ENCODE measurements around the gene ATP1B4.

Gene ATP1B4

GRCh38 chrX:120378570-120378969, 16.7 kb downstream of the ATP1B4 start:
- Histone ChIP-seq H3K36me3 (ENCODE audit: control insufficient read depth, insufficient read depth, low read length) (no peaks in the 10 kb centered on the region), H3K4me2 (ENCODE audit: low read length) (no peak overlapping the region)

DNA sequence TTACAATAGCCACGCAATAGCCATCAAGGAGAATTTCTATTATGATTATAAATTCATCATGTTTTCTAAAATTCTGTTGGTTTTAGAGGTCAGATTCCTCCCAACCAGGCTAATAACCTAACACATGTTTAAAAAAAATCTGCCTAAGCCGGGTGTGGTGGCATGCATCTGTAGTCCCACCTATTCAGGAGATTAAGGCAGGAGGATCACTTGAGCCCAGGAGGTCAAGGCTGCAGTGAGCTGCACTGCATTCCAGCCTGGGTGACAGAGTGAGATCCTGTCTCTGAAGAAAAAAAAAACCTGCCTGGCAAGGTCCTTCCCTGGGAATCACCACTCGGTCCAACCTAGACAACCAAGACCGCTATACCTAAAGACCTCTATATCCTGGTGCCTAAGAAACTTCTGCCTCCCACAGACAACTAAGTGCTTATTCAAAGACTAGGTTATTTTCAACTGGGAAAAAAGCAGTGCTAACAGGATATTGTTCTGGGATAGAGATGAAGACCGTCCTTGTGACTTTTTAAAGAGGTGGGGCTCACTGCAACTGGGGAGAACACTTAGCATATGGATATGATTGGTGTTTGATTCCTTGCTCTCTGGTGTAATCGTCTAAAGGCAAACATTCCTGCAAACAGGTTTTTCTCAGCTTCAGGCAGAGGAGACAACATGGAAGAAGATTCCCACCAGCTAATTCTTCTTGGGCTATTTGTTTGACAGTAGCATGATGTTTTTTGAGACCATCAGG, 18.2 kb downstream of the ATP1B4 start:
- Histone ChIP-seq H3K36me3 (ENCODE audit: control insufficient read depth, insufficient read depth, low read length) (no peaks in the 10 kb centered on the region), H3K9me3 (ENCODE audit: control insufficient read depth, low read length) (no peaks in the 10 kb centered on the region), H3K27me3 (ENCODE audit: control insufficient read depth, insufficient read depth, low read length) (no peaks in the 10 kb centered on the region), H3K4me3 (ENCODE audit: low read depth, low read length) (no peak overlapping the region), H3K4me2 (ENCODE audit: low read length) (no peak overlapping the region), H3K27ac (no peak overlapping the region), H3K4me1 (no peaks in the 10 kb centered on the region), H3K9ac (no peak overlapping the region), H2AFZ (no peak overlapping the region), H3K79me2 (no peaks in the 10 kb centered on the region)
- TF ChIP-seq, protein P1, sequence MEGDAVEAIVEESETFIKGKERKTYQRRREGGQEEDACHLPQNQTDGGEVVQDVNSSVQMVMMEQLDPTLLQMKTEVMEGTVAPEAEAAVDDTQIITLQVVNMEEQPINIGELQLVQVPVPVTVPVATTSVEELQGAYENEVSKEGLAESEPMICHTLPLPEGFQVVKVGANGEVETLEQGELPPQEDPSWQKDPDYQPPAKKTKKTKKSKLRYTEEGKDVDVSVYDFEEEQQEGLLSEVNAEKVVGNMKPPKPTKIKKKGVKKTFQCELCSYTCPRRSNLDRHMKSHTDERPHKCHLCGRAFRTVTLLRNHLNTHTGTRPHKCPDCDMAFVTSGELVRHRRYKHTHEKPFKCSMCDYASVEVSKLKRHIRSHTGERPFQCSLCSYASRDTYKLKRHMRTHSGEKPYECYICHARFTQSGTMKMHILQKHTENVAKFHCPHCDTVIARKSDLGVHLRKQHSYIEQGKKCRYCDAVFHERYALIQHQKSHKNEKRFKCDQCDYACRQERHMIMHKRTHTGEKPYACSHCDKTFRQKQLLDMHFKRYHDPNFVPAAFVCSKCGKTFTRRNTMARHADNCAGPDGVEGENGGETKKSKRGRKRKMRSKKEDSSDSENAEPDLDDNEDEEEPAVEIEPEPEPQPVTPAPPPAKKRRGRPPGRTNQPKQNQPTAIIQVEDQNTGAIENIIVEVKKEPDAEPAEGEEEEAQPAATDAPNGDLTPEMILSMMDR (IDR thresholded peaks at IDR 0.05), result no peak

More at GRCh38 chrX:120378570-120378969, 16.7 kb downstream of the ATP1B4 start:
- H3K9ac ChIP-seq, result no peak overlapping the region
- no peaks in the 10 kb centered on the region for H3K27me3 ChIP-seq (ENCODE audit: control insufficient read depth, insufficient read depth, low read length)
- no peaks in the 10 kb centered on the region for H3K4me1 ChIP-seq
- no peaks in the 10 kb centered on the region for H3K9me3 ChIP-seq (ENCODE audit: control insufficient read depth, low read length)
- TF ChIP-seq, protein P1 (IDR thresholded peaks at IDR 0.05), result no peak
- H3K27ac ChIP-seq, result no peak overlapping the region
- H3K79me2 ChIP-seq, result no peaks in the 10 kb centered on the region
- no peak overlapping the region for H2AFZ ChIP-seq
- H3K4me3 ChIP-seq (ENCODE audit: low read depth, low read length), result no peak overlapping the region

DNA sequence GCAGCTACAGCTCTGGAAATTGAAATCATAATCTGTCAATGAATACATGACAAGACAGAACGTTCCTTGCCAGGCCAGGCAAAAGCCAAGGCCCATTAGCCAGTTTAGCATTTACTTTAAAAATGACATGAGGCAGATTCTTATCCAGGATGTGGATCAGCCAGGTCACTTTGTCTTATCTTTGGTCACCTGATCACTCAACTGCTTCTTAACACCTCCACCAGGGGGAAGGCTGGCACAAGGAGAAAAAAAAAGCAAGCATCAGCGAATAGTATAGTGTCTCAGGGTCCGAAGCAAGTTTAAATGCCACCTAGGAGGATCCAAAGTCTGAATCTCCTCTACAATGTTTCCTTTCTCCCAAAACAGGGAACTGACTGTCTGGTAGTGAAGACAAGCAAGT, 18.8 kb downstream of the ATP1B4 start:
- H3K4me1 ChIP-seq, result no peaks in the 10 kb centered on the region
- no peak overlapping the region for H3K4me2 ChIP-seq (ENCODE audit: low read length)
- no peaks in the 10 kb centered on the region for H3K9me3 ChIP-seq (ENCODE audit: control insufficient read depth, low read length)
- H3K36me3 ChIP-seq (ENCODE audit: control insufficient read depth, insufficient read depth, low read length), result no peaks in the 10 kb centered on the region
- H2AFZ ChIP-seq, result no peak overlapping the region
- H3K9ac ChIP-seq, result no peak overlapping the region
- H3K27ac ChIP-seq, result no peak overlapping the region
- TF ChIP-seq, protein P1 (IDR thresholded peaks at IDR 0.05), result peak; percentile 55
- H3K79me2 ChIP-seq, result no peaks in the 10 kb centered on the region
- no peaks in the 10 kb centered on the region for H3K27me3 ChIP-seq (ENCODE audit: control insufficient read depth, insufficient read depth, low read length)
- H3K4me3 ChIP-seq (ENCODE audit: low read depth, low read length), result no peak overlapping the region

DNA sequence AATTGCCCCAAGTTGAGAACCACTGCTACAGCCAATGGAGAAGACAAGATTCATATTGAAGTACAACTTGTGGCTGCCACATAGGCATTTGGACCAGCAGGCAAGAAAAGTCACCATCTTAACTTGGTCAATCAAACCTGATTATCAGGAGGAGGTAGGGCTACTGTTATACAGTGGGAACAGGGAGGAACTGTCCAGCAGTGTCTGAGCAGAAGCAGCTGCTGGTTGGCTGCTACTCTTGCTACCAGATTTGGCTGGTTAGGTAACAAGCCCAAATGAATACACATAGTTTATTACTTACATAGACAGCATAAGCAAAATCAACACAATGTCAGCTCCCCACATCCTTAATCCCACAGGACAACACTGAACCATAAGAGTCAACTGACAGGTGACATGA, 39.4 kb downstream of the ATP1B4 start:
- no peak overlapping the region for H3K27ac ChIP-seq
- no peaks in the 10 kb centered on the region for H3K79me2 ChIP-seq
- H3K4me2 ChIP-seq (ENCODE audit: low read length), result no peak overlapping the region
- TF ChIP-seq, protein P1 (IDR thresholded peaks at IDR 0.05), result no peak
- H3K36me3 ChIP-seq (ENCODE audit: control insufficient read depth, insufficient read depth, low read length), result no peaks in the 10 kb centered on the region
- H3K4me3 ChIP-seq (ENCODE audit: low read depth, low read length), result no peak overlapping the region
- H2AFZ ChIP-seq, result no peak overlapping the region
- no peaks in the 10 kb centered on the region for H3K27me3 ChIP-seq (ENCODE audit: control insufficient read depth, insufficient read depth, low read length)
- H3K9ac ChIP-seq, result no peak overlapping the region
- no peaks in the 10 kb centered on the region for H3K4me1 ChIP-seq
- no peaks in the 10 kb centered on the region for H3K9me3 ChIP-seq (ENCODE audit: control insufficient read depth, low read length)

DNA sequence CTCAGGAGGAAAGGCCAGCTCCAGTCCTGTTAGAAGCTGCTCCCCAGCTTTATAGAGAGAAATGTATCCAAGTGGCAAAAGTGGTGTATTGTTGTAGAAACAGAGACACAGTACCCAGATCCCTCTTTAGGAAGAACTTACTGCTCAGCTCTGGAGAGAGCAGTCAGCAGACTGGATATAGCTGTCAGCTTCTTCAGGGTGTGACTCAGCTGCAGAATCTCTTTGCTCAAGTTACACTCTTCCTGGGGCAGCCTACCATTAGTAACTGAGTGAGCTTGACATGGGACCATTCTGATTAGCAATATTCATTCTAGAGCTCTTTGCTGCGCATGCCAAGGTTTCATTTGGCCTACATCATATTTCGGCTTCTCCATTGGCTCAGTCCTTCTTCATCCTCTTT, 40.5 kb downstream of the ATP1B4 start:
- no peak overlapping the region for H3K4me3 ChIP-seq (ENCODE audit: low read depth, low read length)
- H3K27me3 ChIP-seq (ENCODE audit: control insufficient read depth, insufficient read depth, low read length), result no peaks in the 10 kb centered on the region
- no peaks in the 10 kb centered on the region for H3K9me3 ChIP-seq (ENCODE audit: control insufficient read depth, low read length)
- H2AFZ ChIP-seq, result no peak overlapping the region
- no peak overlapping the region for H3K4me2 ChIP-seq (ENCODE audit: low read length)
- no peak overlapping the region for H3K9ac ChIP-seq
- TF ChIP-seq, protein P1 (IDR thresholded peaks at IDR 0.05), result no peak
- H3K4me1 ChIP-seq, result no peaks in the 10 kb centered on the region
- H3K27ac ChIP-seq, result no peak overlapping the region
- H3K36me3 ChIP-seq (ENCODE audit: control insufficient read depth, insufficient read depth, low read length), result no peaks in the 10 kb centered on the region
- no peaks in the 10 kb centered on the region for H3K79me2 ChIP-seq

Measured in parathyroid adenoma (tissue), 2 donors.